HG02852 (cell line): ENCODE data around the gene DNMT3B.
"Not testable (repeated sequence)": the region's sequence is repeated elsewhere in the genome, so short reads cannot be mapped to it uniquely, and the experiment has no call there.

Experiments
- ATAC-seq: cut with Tn5 transposase; IDR thresholded peaks from one replicate; pipeline ENCODE4 v1.9.1; 2021; ENCODE audit warnings: mild to moderate bottlenecking, moderate library complexity; ENCODE audit not compliant: unreplicated experiment

The DNMT3B gene

GRCh38 chr20:32789896-32790750 lies 27.9 kb downstream of the DNMT3B start:
- peak; percentile 50 for ATAC-seq

- no peak for ATAC-seq
Measured at GRCh38 chr20:32790751-32791057, 28.5 kb downstream of the DNMT3B start.

GRCh38 chr20:32792316-32792715 lies 30.1 kb downstream of the DNMT3B start:
- ATAC-seq, result peak; percentile 80

- no peak for ATAC-seq
Measured at GRCh38 chr20:32792731-32793458, 30.7 kb downstream of the DNMT3B start.

GRCh38 chr20:32796383-32796948 lies 34.3 kb downstream of the DNMT3B start:
- ATAC-seq, result no peak

GRCh38 chr20:32796981-32797451 lies 34.8 kb downstream of the DNMT3B start:
- no peak for ATAC-seq

GRCh38 chr20:32797571-32797970 lies 35.4 kb downstream of the DNMT3B start:
- ATAC-seq, result not testable (repeated sequence)

GRCh38 chr20:32798046-32798981 lies 36.1 kb downstream of the DNMT3B start:
- ATAC-seq, result no peak

- ATAC-seq, result no peak
Measured at GRCh38 chr20:32803092-32803491, 40.9 kb downstream of the DNMT3B start.

- ATAC-seq, result no peak
Measured at GRCh38 chr20:32804022-32804715, 42.0 kb downstream of the DNMT3B start.

- ATAC-seq, result no peak
Measured at GRCh38 chr20:32804817-32805216, 42.6 kb downstream of the DNMT3B start.

GRCh38 chr20:32805721-32806120 lies 43.5 kb downstream of the DNMT3B start:
- no peak for ATAC-seq

GRCh38 chr20:32806356-32806755 lies 44.2 kb downstream of the DNMT3B start:
- ATAC-seq, result no peak

- no peak for ATAC-seq
Measured at GRCh38 chr20:32807706-32808105, 45.5 kb downstream of the DNMT3B start.

- ATAC-seq, result no peak
Measured at GRCh38 chr20:32808438-32808837, 46.3 kb downstream of the DNMT3B start.

- no peak for ATAC-seq
Measured at GRCh38 chr20:32809907-32810306, 47.7 kb downstream of the DNMT3B start.

GRCh38 chr20:32810941-32811340 lies 48.8 kb downstream of the DNMT3B start:
- no peak for ATAC-seq

GRCh38 chr20:32811886-32812285 lies 49.7 kb downstream of the DNMT3B start:
- no peak for ATAC-seq

GRCh38 chr20:32819992-32820697 lies 58.0 kb downstream of the DNMT3B start:
- peak; percentile 60 for ATAC-seq
